Transverse colon (tissue), 4 donors: ENCODE data around the gene TFE3. TPM values are rescaled to one million over a fixed set of nuclear protein-coding genes. Genes with fewer than 3 reads are reported as not detected.

ENCODE experiments used
- DNase-seq: peaks from one replicate; pipeline ENCODE4 v3.0.0-alpha.2; 2019
- H3K27ac ChIP-seq, 4 donors: fragments of 200-600 bp; sonication (generic); 2 replicates each; pipeline ENCODE4 v1.5.1; 2016 to 2018; ENCODE audit warnings: inconsistent platforms in 4 of 4
- H3K27me3 ChIP-seq: fragments of 200-600 bp; sonication (generic); 2 replicates; pipeline ENCODE4 v1.5.1; 2017; ENCODE audit warnings: inconsistent platforms
- H3K36me3 ChIP-seq, 4 donors: fragments of 200-600 bp; sonication (generic); 2 replicates each; pipeline ENCODE4 v1.5.1; 2017 to 2019; ENCODE audit warnings: inconsistent platforms in 4 of 4
- H3K4me1 ChIP-seq, 4 donors: fragments of 200-600 bp; sonication (generic); 2 replicates each; pipeline ENCODE4 v1.5.1; 2017 to 2020; ENCODE audit warnings: inconsistent platforms in 4 of 4
- H3K4me3 ChIP-seq, 4 donors: fragments of 200-600 bp; sonication (generic); 1 replicate in 1 of 4; 2 replicates in 3 of 4; pipeline versions ENCODE4 v1.5.1 to v1.6.1; 2017 to 2019; ENCODE audit warnings: inconsistent platforms in 4 of 4
- H3K9me3 ChIP-seq, 2 donors: fragments of 200-600 bp; sonication (generic); 2 replicates each; pipeline ENCODE4 v1.5.1; 2017 to 2019; ENCODE audit warnings: inconsistent platforms in 2 of 2
- EP300 ChIP-seq: sonication (generic); formaldehyde crosslinking; IDR thresholded peaks from one replicate; pipeline ENCODE4 v1.6.1; 2017; ENCODE audit warnings: antibody characterized with exemption, low read depth
- POLR2A ChIP-seq: fragments of 450-650 bp; IDR thresholded peaks from one replicate; pipeline ENCODE4 v1.6.1; 2016; ENCODE audit warnings: antibody characterized with exemption, mild to moderate bottlenecking, moderate library complexity
- POLR2AphosphoS5 ChIP-seq, 3 donors: sonication (generic); formaldehyde crosslinking; IDR thresholded peaks; one replicate each; pipeline ENCODE4 v1.6.1; 2016; ENCODE audit warnings: antibody characterized with exemption in 3 of 3
- WGBS, 2 donors: methylation state at CpG; one replicate each; pipeline ENCODE4 v1.1.5; 2018; ENCODE audit warnings: low coverage in 1 of 2; 5-methylcytosine and 5-hydroxymethylcytosine counted together
- in situ Hi-C, 4 donors: fragments of 200-750 bp; cut with MboI; loops; one replicate each; pipeline versions ENCODE4 v1.15.0 to v1.15.1; 2017; ENCODE audit warnings: low sequenced_read_pairs in 3 of 4, low pct_ligation_motif_present in 1 of 4, low pct_unique_long_range_greater_than_20kb in 1 of 4
- intact Hi-C: fragments of 100-400 bp; cut with DNase I; formaldehyde crosslinking; loops from one replicate; pipeline ENCODE4 v1.15.1; 2023; ENCODE audit warnings: low total_unique reads
- total RNA-seq, 4 donors: library from RNA; depleted of rRNA; stranded (reverse); fragments of >200 nt; gene quantifications; one replicate each; pipeline ENCODE4 v1.1.0, GENCODE V29; 2016
- TF ChIP-seq, protein P1 (sequence below), 5 experiments: fragments of 200-600 bp in 3 of 5; fragments of 450-650 bp in 2 of 5; sonication (generic) in 3 of 5; IDR thresholded peaks; 1 replicate in 2 of 5; 2 replicates in 3 of 5; pipeline ENCODE4 v1.5.1; 2016 to 2017; ENCODE audit warnings: antibody characterized with exemption in 5 of 5, inconsistent platforms in 3 of 5, mild to moderate bottlenecking in 2 of 5, moderate library complexity in 1 of 5

Gene TFE3
- total RNA-seq, 4 donors from 2014 or later: 31.7 to 45.6 (median 44.7) TPM

DNA sequence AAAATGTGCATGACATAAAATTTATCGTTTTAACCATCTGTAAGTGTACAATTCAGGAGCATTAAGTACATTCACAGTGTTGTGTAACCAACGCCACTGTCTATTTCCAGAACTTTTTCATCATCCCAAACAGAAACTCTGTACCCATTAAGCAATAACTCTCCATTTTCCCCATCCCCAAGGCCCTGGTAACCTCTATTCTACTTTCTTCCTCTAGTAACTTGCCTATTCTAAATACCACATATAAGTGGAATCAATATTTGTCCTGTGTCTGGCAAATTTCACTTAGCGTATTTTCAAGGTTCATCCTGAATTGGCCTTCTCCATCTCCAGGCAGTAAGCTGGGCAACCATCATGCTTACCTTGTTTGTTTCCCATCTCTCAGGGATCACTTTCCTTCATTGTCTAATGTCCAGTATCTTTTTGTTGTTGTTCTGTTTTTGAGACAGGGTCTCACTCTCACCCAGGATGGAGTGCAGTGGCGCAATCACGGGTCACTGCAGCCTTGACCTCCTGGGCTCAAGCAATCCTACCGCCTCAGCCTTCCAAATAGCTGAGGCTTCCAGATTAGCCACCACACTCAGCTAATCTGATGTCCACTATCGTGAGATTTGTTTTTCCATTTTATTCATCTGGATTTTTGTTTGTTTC lies 23.4 kb downstream of the TFE3 start:
- intact Hi-C loops: no loop called here

GRCh38 chrX:49019050-49019449 lies 24.1 kb downstream of the TFE3 start:
- Histone ChIP-seq H3K4me1 (no peaks in the 10 kb centered on the region), H3K27me3 (no peaks in the 10 kb centered on the region), H3K4me3 (no peak overlapping the region), H3K9me3 (no peaks in the 10 kb centered on the region), H3K36me3 (no peaks in the 10 kb centered on the region), H3K27ac (no peak overlapping the region)
- DNase-seq: no peak
- TF ChIP-seq EP300: no peak
- TF ChIP-seq, protein P1, sequence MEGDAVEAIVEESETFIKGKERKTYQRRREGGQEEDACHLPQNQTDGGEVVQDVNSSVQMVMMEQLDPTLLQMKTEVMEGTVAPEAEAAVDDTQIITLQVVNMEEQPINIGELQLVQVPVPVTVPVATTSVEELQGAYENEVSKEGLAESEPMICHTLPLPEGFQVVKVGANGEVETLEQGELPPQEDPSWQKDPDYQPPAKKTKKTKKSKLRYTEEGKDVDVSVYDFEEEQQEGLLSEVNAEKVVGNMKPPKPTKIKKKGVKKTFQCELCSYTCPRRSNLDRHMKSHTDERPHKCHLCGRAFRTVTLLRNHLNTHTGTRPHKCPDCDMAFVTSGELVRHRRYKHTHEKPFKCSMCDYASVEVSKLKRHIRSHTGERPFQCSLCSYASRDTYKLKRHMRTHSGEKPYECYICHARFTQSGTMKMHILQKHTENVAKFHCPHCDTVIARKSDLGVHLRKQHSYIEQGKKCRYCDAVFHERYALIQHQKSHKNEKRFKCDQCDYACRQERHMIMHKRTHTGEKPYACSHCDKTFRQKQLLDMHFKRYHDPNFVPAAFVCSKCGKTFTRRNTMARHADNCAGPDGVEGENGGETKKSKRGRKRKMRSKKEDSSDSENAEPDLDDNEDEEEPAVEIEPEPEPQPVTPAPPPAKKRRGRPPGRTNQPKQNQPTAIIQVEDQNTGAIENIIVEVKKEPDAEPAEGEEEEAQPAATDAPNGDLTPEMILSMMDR (IDR thresholded peaks at IDR 0.05): no peak
- in situ Hi-C loops: no loop called here
- intact Hi-C loops: no loop called here
- 82% methylated on average over 2 of the region's 2 CpGs; no CpG with 5 or more reads in 1 of the 2 donors for WGBS, 2 donors

More for the DNA sequence above, 23.4 kb downstream of the TFE3 start:
- no peaks in the 10 kb centered on the region for H3K9me3 ChIP-seq
- H3K27me3 ChIP-seq: no peaks in the 10 kb centered on the region
- no peak for DNase-seq
- 86 to 88% methylated on average over 3 to 7 of the region's 7 CpGs for WGBS, 2 donors
- in situ Hi-C loops: no loop called here
- H3K36me3 ChIP-seq: no peaks in the 10 kb centered on the region
- H3K4me3 ChIP-seq: no peak overlapping the region
- no peak overlapping the region for H3K27ac ChIP-seq
- no peaks in the 10 kb centered on the region for H3K4me1 ChIP-seq
- TF ChIP-seq POLR2A (no peak), EP300 (no peak), POLR2AphosphoS5 (IDR thresholded peaks at IDR 0.05) (no peak)
- TF ChIP-seq, protein P1 (IDR thresholded peaks at IDR 0.05): no peak

DNA sequence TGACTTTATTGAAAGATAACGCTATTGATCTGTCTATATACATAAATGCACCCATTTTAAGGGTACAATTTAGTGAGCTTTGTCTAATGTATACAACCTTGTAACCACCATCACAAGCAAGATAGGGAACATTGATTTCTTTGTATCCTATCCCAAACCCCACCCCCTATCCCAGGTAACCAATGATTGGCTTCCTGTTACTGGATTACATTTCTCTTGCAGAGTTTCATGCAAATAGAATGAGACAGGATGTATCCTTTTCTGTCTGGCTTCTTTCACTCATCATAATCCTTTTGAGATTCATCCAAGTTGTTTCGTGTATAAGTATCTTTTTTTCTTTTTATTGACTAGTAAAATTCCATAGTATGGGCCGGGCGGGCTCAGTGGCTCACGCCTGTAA lies 39.5 kb downstream of the TFE3 start:
- H3K27me3 ChIP-seq: no peaks in the 10 kb centered on the region
- intact Hi-C loops: no loop called here
- no peaks in the 10 kb centered on the region for H3K36me3 ChIP-seq
- 83 to 89% methylated on average over 4 to 5 of the region's 5 CpGs for WGBS, 2 donors
- no peak for TF ChIP-seq POLR2AphosphoS5 (IDR thresholded peaks at IDR 0.05)
- no peak for TF ChIP-seq POLR2A
- TF ChIP-seq, protein P1 (IDR thresholded peaks at IDR 0.05): no peak
- no peak for TF ChIP-seq EP300
- no peaks in the 10 kb centered on the region for H3K9me3 ChIP-seq
- H3K4me1 ChIP-seq: peaks cover 0 to 9% (median 0%) of the 10 kb centered on the region in 4 donors
- no peak for DNase-seq
- H3K27ac ChIP-seq: no peak overlapping the region
- H3K4me3 ChIP-seq: no peak overlapping the region
- in situ Hi-C loops: no loop called here

GRCh38 chrX:49002091-49002935 lies 40.8 kb downstream of the TFE3 start, which contains the start of gene GRIPAP1:
GRIPAP1 (minus strand) TSS chrX:49002264; CDS start chrX:49002229, 35 bp downstream.
- intact Hi-C loops: no loop called here
- Histone ChIP-seq H3K4me3 (peak within 1 kb of the TSS; percentile 29 to 85 (median 64)), H3K27ac (peak within 1 kb of the TSS; percentile 70 to 87 (median 84)), H3K9me3 (no peaks in the 10 kb centered on the region), H3K4me1 (peaks cover 0 to 9% (median 0%) of the 10 kb centered on the region in 4 donors), H3K27me3 (no peaks in the 10 kb centered on the region), H3K36me3 (no peaks in the 10 kb centered on the region)
- TF ChIP-seq POLR2AphosphoS5 (IDR thresholded peaks at IDR 0.05): peak; percentile 36 to 57 (median 39)
- no peak for TF ChIP-seq EP300
- TF ChIP-seq, protein P1 (IDR thresholded peaks at IDR 0.05): no peak
- TF ChIP-seq POLR2A: peak; percentile 76
- in situ Hi-C loops: no loop called here
- WGBS, 2 donors: 0 to 46% methylated on average over 4 to 38 of the region's 38 CpGs
- peak; percentile 72 for DNase-seq
